A549 (cell line): Measurements from ENCODE around the gene SPTBN5. TPM values are rescaled to one million over a fixed set of nuclear protein-coding genes. Genes with fewer than 3 reads are reported as not detected.

ENCODE experiments used
- ATAC-seq, 2 experiments: fragments of 200-7000 bp in 1 of 2; fragments of >200 bp in 1 of 2; cut with Nextera tagmentation in 1 of 2; cut with Tn5 transposase in 1 of 2; 3 replicates each; pipeline versions ENCODE4 v1.8.0 to v1.9.1; 2018 to 2020; ENCODE audit warnings: mild to moderate bottlenecking in 1 of 2, moderate library complexity in 1 of 2
- CTCF ChIA-PET: fragments of 300-600 bp; sonication (Branson Sonifier 250); formaldehyde crosslinking; extraction: SDS; loops from one replicate; lab custom pipeline; 2021; ENCODE audit warnings: antibody characterized with exemption, inconsistent platforms; lab: Yijun Ruan, JAX
- POLR2A ChIA-PET: fragments of 350-600 bp; formaldehyde crosslinking; extraction: SDS; loops from one replicate; lab custom pipeline; 2021; ENCODE audit warnings: antibody characterized with exemption, inconsistent platforms; lab: Yijun Ruan, JAX
- DNase-seq, 2 experiments: peaks; one replicate each; pipeline versions ENCODE4 v3.0.0 to v3.0.0-alpha.2; 2011 to 2016; ENCODE audit warnings: low read depth in 1 of 2, low spot score in 1 of 2
- FAIRE-seq: peaks from 2 replicates; lab custom pipeline; 2011; peaks lifted over from hg19 to GRCh38; lab: Jason Lieb, UNC
- H3K27ac ChIP-seq, 2 experiments: fragments of >200 bp; sonication (Bioruptor Twin); formaldehyde crosslinking; 3 replicates each; pipeline ENCODE4 v1.5.1; 2016 to 2017
- H3K4me1 ChIP-seq: fragments of >200 bp; sonication (Bioruptor Twin); formaldehyde crosslinking; 3 replicates; pipeline ENCODE4 v1.6.1; 2016
- H3K4me2 ChIP-seq: fragments of >200 bp; sonication (Bioruptor Twin); formaldehyde crosslinking; 3 replicates; pipeline ENCODE4 v1.6.1; 2016
- H3K4me3 ChIP-seq: fragments of >200 bp; sonication (Bioruptor Twin); formaldehyde crosslinking; 3 replicates; pipeline ENCODE4 v1.5.1; 2016
- H3K9me3 ChIP-seq: fragments of >200 bp; sonication (Bioruptor Twin); formaldehyde crosslinking; 3 replicates; pipeline ENCODE4 v1.6.1; 2016
- CHD4 ChIP-seq: fragments of 200-600 bp; sonication (generic); IDR thresholded peaks from 2 replicates; pipeline ENCODE4 v1.6.1; 2016; ENCODE audit warnings: antibody characterized with exemption, mild to moderate bottlenecking, borderline replicate concordance
- ESRRA ChIP-seq: fragments of 150-350 bp; IDR thresholded peaks from 2 replicates; pipeline ENCODE4 v1.6.1; 2014; ENCODE audit warnings: mild to moderate bottlenecking, low read length, borderline replicate concordance
- FOSL2 ChIP-seq, 2 experiments: fragments of 450-650 bp in 1 of 2; fragments of >200 bp in 1 of 2; sonication (Bioruptor Twin) in 1 of 2; formaldehyde crosslinking; IDR thresholded peaks; 2 replicates each; pipeline versions ENCODE4 v1.5.0 to v1.6.1; 2016 to 2020; ENCODE audit warnings: mild to moderate bottlenecking in 1 of 2, moderate library complexity in 1 of 2
- GATA3 ChIP-seq: IDR thresholded peaks from 2 replicates; pipeline ENCODE4 v1.6.1; 2012; ENCODE audit warnings: borderline replicate concordance
- JUNB ChIP-seq: fragments of >200 bp; sonication (Bioruptor Twin); formaldehyde crosslinking; IDR thresholded peaks from 2 replicates; pipeline ENCODE4 v1.6.1; 2016
- KDM1A ChIP-seq: fragments of 200-600 bp; sonication (generic); IDR thresholded peaks from 2 replicates; pipeline ENCODE4 v1.6.1; 2016; ENCODE audit warnings: low read depth, mild to moderate bottlenecking
- NFE2L2 ChIP-seq: fragments of 150-350 bp; conservative IDR thresholded peaks from 2 replicates; pipeline ENCODE4 v1.6.1; 2014; ENCODE audit warnings: low read length
- PHF8 ChIP-seq: fragments of 200-600 bp; sonication (generic); IDR thresholded peaks from 2 replicates; pipeline ENCODE4 v1.6.1; 2016; ENCODE audit warnings: low read depth, mild to moderate bottlenecking, antibody characterized with exemption, moderate library complexity, borderline replicate concordance
- RAD21 ChIP-seq, 2 experiments: fragments of >200 bp in 1 of 2; sonication (Bioruptor Twin) in 1 of 2; formaldehyde crosslinking in 1 of 2; IDR thresholded peaks in 1 of 2; conservative IDR thresholded peaks in 1 of 2; 2 replicates in 1 of 2; 3 replicates in 1 of 2; pipeline ENCODE4 v1.6.1; 2012 to 2018; ENCODE audit warnings: inconsistent platforms in 1 of 2
- TFCP2L1 ChIP-seq: fragments of 250-450 bp; sonication (Bioruptor Pico); IDR thresholded peaks from 2 replicates; pipeline ENCODE4 v1.5.0; 2021; ENCODE audit warnings: mild to moderate bottlenecking
- TP53 ChIP-seq: fragments of 250-450 bp; sonication (Bioruptor Pico); IDR thresholded peaks from 2 replicates; pipeline ENCODE4 v1.5.0; 2021; ENCODE audit warnings: mild to moderate bottlenecking, moderate library complexity
- ZC3H11A ChIP-seq: fragments of 450-650 bp; IDR thresholded peaks from 2 replicates; pipeline ENCODE4 v1.6.1; 2014; ENCODE audit warnings: antibody characterized with exemption, mild to moderate bottlenecking
- ZNF302 ChIP-seq: fragments of 250-450 bp; sonication (Bioruptor Pico); IDR thresholded peaks from 2 replicates; pipeline ENCODE4 v1.9.0; 2021; ENCODE audit warnings: inconsistent platforms, mild to moderate bottlenecking, moderate library complexity
- ZSCAN20 ChIP-seq: fragments of 250-450 bp; sonication (Bioruptor Pico); IDR thresholded peaks from 2 replicates; pipeline ENCODE4 v1.8.0; 2022; ENCODE audit warnings: mild to moderate bottlenecking, moderate library complexity
- WGBS: methylation state at CpG from one replicate; pipeline ENCODE4 v1.1.6; 2017; ENCODE audit errors: missing lambda C conversion rate; 5-methylcytosine and 5-hydroxymethylcytosine counted together
- polyA plus RNA-seq, 4 experiments: library from polyadenylated mRNA; depleted of rRNA in 3 of 4; stranded (reverse); fragments of >200 nt; fragmentation: RNase III in 1 of 4; extraction: RNeasy Plus Mini Kit Qiagen cat#74134 plus additional on column Dnase treatment in 1 of 4; gene quantifications; 2 replicates in 3 of 4; 3 replicates in 1 of 4; pipeline ENCODE4 v1.2.3, GENCODE V29; 2011 to 2017
- TF ChIP-seq, protein P1 (sequence below): IDR thresholded peaks from 2 replicates; pipeline ENCODE4 v1.6.1; 2012
- TF ChIP-seq, protein P2 (sequence below): fragments of >200 bp; sonication (Bioruptor Twin); formaldehyde crosslinking; IDR thresholded peaks from 3 replicates; pipeline ENCODE4 v1.6.1; 2016
- TF ChIP-seq, protein P3 (sequence below): fragments of 200-600 bp; sonication (generic); IDR thresholded peaks from 2 replicates; pipeline ENCODE4 v1.6.1; 2016; ENCODE audit warnings: antibody characterized with exemption, mild to moderate bottlenecking, moderate library complexity

SPTBN5 gene
- polyA plus RNA-seq, 2 of the 4 experiments (the other 2 are of a cell fraction), result 0.05 to 0.17 TPM

DNA sequence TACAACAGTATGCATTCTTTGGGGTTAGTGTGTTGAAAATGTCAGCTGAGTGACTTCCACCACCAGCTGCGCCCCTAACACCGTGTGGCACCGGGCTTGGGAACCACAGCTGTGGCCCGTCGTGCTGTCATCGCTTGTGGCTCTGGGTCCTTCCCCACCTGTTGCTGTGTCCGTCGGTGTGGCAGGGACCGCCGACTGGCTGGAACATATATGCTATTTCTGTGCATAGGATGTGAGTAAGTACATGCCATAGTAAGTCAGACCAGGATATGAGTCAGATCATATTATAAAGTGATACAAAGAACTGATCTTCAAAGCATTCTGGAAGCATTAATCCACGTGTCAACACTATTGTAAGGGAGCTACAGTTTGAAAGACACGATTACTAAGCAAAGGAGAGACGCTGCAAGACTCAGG is 46.6 kb upstream of the SPTBN5 start:
- Histone ChIP-seq H3K9me3 (no peaks in the 10 kb centered on the region), H3K4me1 (peaks cover 39% of the 10 kb centered on the region), H3K4me3 (no peak overlapping the region), H3K27ac (peak overlapping the region in 1 of 2 experiments; percentile 67; a peak in 3 of 6 replicates), H3K4me2 (peak overlapping the region; percentile 35; the same call in 2 of the 3 replicates)
- ATAC-seq (peak; percentile 31 to 54; a peak in 3 of 6 replicates), DNase-seq (peak in 1 of 2 experiments; percentile 38), FAIRE-seq (no peak)
- TF ChIP-seq KDM1A, result no peak
- 0 out of 2 replicates have a peak, but pooled peaks have one; percentile 32 for TF ChIP-seq JUNB
- no peak for TF ChIP-seq FOSL2 (IDR thresholded peaks at IDR 0.05)
- TF ChIP-seq FOSL2 (CRISPR knock-in tag; IDR thresholded peaks at IDR 0.05), result peak; percentile 63
- no peak for TF ChIP-seq ZSCAN20 (CRISPR knock-in tag)
- no peak for TF ChIP-seq ESRRA
- no peak for TF ChIP-seq NFE2L2
- TF ChIP-seq, protein P1, sequence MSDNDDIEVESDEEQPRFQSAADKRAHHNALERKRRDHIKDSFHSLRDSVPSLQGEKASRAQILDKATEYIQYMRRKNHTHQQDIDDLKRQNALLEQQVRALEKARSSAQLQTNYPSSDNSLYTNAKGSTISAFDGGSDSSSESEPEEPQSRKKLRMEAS, result peak; percentile 24; the same call in 1 of the 2 replicates
- WGBS, result 48% methylated on average over 13 of the region's 13 CpGs
- CTCF ChIA-PET, result interaction anchor here (1.0 to 1.3 kb wide), 3 partner anchors 14 to 144 kb away, joined by 3 to 5 read pairs (median 3); partner anchors contain the start of gene EHD4
- POLR2A ChIA-PET, result interaction anchor here (0.8 to 1.0 kb wide), 2 partner anchors 10 to 13 kb away, joined by 3 to 4 read pairs; no protein-coding TSS in a partner anchor

DNA sequence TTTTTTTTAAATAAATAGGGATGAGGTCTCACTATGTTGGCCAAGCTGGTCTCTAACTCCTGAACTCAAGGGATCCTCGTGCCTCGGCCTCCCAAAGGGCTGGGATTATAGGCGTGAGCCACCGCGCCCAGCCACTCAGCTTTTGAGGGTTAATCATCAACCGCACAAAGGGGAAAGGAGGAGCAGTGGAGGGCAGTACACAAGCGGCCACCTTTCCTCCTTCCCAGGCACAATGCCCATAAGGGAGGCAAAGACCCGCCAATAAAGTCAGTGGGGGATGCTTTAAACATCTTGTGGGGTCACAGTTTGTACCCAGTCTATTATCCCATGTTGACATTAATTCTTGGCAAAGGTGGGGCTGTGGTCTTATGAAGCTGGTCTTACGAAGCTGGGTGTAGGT is 46.1 kb upstream of the SPTBN5 start:
- WGBS, result 90% methylated on average over 9 of the region's 9 CpGs
- POLR2A ChIA-PET, result interaction anchor here (1.0 kb wide), 1 partner anchor 9 kb away, joined by 4 read pairs; no protein-coding TSS in a partner anchor
- no peak for FAIRE-seq

DNA sequence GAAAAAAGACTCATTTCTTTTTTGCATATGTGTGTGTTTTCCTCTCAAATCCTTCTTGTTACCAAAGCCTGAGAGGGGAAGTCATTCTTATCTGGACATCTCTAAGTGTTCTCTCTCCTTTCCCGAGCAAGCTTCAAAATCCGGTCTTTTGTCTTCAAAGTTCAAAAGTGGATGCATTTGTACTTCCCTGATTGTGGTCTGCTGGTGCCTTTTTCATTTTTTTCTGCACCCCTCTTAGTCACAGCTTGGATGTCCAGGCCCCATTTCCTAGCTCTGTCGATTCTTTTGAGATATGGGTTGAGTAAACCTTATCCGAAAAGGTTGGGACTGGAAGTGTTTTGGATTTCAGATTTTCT is 43.7 kb upstream of the SPTBN5 start:
- peaks cover 45% of the 10 kb centered on the region for H3K4me1 ChIP-seq
- POLR2A ChIA-PET, result no interaction called here
- CTCF ChIA-PET, result no interaction called here

More for the DNA sequence above, 46.1 kb upstream of the SPTBN5 start:
- DNase-seq (no peak), ATAC-seq (no peak)
- Histone ChIP-seq H3K4me3 (no peak overlapping the region), H3K4me2 (peak overlapping the region; percentile 35; the same call in 1 of the 3 replicates), H3K9me3 (no peaks in the 10 kb centered on the region), H3K27ac (peak overlapping the region in 1 of 2 experiments; percentile 67; a peak in 3 of 6 replicates), H3K4me1 (peaks cover 38% of the 10 kb centered on the region)
- TF ChIP-seq NFE2L2 (no peak), CHD4 (no peak), ZC3H11A (no peak), ZNF302 (no peak), PHF8 (no peak)
- TF ChIP-seq, protein P2, sequence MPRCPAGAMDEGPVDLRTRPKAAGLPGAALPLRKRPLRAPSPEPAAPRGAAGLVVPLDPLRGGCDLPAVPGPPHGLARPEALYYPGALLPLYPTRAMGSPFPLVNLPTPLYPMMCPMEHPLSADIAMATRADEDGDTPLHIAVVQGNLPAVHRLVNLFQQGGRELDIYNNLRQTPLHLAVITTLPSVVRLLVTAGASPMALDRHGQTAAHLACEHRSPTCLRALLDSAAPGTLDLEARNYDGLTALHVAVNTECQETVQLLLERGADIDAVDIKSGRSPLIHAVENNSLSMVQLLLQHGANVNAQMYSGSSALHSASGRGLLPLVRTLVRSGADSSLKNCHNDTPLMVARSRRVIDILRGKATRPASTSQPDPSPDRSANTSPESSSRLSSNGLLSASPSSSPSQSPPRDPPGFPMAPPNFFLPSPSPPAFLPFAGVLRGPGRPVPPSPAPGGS, result no peak
- CTCF ChIA-PET, result interaction anchor here (1.0 to 1.1 kb wide), 2 partner anchors 33 to 144 kb away, joined by 3 to 5 read pairs; partner anchors contain the start of gene EHD4

DNA sequence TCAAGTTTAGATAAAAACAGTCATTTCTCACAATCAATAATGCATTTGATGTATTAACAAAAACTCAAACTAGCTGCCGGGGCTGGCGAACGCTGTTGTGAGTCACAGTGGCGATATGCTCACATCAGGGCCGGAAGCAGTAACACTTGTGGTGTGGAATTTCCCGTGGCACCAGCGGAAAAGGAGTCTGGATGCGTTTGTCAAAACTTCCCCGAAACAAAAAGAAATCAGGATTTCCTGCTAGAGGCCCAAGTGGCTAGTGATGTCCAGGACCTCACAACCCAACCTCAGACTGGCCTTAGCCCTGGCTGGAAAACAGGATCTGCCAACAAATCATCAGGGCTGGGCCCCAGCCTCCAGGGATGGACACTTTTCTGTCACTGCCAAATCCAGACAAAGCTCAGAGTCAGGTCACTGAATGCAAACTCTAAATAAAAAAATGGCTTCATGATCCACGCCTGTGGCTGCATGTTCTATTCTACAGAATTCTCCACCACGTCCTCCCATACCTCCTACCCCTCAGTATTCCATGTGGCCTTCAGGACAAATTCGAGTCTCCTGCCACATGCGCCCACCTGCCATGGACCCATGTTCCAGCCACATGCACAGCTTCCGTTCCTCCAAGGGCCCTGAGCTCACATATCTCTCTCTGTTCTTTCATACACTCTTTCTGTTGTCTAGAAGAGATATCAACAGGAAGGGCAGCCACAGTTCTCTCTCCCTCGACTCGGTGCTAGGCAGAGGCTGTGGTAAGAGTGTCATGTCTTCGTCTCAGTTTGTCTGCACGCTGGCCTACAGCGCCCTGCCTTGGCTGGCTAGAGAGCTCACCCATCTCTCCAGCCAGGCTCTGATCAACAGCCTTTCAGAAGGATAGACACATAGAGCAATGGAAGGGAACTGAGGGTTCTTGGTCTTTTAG is 43.1 kb upstream of the SPTBN5 start:
- POLR2A ChIA-PET, result interaction anchor here (0.6 kb wide), 1 partner anchor 42 kb away, joined by 4 read pairs; no protein-coding TSS in a partner anchor
- DNase-seq, result no peak
- WGBS, result 87% methylated on average over 19 of the region's 19 CpGs
- no peaks in the 10 kb centered on the region for H3K9me3 ChIP-seq
- no peak overlapping the region for H3K4me3 ChIP-seq
- CTCF ChIA-PET, result interaction anchor here (1.2 to 2.1 kb wide), 2 partner anchors 35 to 201 kb away, joined by 5 read pairs; partner anchors contain the start of gene EHD4
- no peak for FAIRE-seq
- TF ChIP-seq, protein P3, sequence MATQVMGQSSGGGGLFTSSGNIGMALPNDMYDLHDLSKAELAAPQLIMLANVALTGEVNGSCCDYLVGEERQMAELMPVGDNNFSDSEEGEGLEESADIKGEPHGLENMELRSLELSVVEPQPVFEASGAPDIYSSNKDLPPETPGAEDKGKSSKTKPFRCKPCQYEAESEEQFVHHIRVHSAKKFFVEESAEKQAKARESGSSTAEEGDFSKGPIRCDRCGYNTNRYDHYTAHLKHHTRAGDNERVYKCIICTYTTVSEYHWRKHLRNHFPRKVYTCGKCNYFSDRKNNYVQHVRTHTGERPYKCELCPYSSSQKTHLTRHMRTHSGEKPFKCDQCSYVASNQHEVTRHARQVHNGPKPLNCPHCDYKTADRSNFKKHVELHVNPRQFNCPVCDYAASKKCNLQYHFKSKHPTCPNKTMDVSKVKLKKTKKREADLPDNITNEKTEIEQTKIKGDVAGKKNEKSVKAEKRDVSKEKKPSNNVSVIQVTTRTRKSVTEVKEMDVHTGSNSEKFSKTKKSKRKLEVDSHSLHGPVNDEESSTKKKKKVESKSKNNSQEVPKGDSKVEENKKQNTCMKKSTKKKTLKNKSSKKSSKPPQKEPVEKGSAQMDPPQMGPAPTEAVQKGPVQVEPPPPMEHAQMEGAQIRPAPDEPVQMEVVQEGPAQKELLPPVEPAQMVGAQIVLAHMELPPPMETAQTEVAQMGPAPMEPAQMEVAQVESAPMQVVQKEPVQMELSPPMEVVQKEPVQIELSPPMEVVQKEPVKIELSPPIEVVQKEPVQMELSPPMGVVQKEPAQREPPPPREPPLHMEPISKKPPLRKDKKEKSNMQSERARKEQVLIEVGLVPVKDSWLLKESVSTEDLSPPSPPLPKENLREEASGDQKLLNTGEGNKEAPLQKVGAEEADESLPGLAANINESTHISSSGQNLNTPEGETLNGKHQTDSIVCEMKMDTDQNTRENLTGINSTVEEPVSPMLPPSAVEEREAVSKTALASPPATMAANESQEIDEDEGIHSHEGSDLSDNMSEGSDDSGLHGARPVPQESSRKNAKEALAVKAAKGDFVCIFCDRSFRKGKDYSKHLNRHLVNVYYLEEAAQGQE, result no peak
- no peak for TF ChIP-seq CHD4
- no peak for TF ChIP-seq TP53 (CRISPR knock-in tag)
- TF ChIP-seq GATA3, result no peak
- TF ChIP-seq RAD21 (conservative IDR thresholded peaks at IDR 0.05 in 1 of 2, IDR thresholded peaks at IDR 0.05 in 1 of 2), result no peak
- TF ChIP-seq ZSCAN20 (CRISPR knock-in tag), result no peak
- no peak for ATAC-seq
- peaks cover 52% of the 10 kb centered on the region for H3K4me1 ChIP-seq
- no peak overlapping the region for H3K4me2 ChIP-seq
- H3K27ac ChIP-seq, result no peak overlapping the region

More for the DNA sequence above, 43.7 kb upstream of the SPTBN5 start:
- no peaks in the 10 kb centered on the region for H3K9me3 ChIP-seq
- H3K27ac ChIP-seq, result no peak overlapping the region
- 97% methylated on average over 4 of the region's 4 CpGs for WGBS
- FAIRE-seq (no peak), DNase-seq (no peak), ATAC-seq (no peak)
- no peak overlapping the region for H3K4me3 ChIP-seq
- no peak overlapping the region for H3K4me2 ChIP-seq
- TF ChIP-seq ZC3H11A (no peak), GATA3 (no peak), TP53 (CRISPR knock-in tag) (no peak), TFCP2L1 (CRISPR knock-in tag) (no peak)
